WTC11 (cell line): ENCODE measurements around the gene RPTOR. TPM values are rescaled to one million over a fixed set of nuclear protein-coding genes. Genes with fewer than 3 reads are reported as not detected.

Experiments
- ATAC-seq: fragments of 200-7000 bp; cut with Tn5 transposase; 2 replicates; pipeline ENCODE4 v1.10.0; 2021; ENCODE audit warnings: mild to moderate bottlenecking, moderate library complexity
- CTCF ChIA-PET: fragments of 300-600 bp; sonication (Branson Sonifier 250); formaldehyde crosslinking; loops from one replicate; lab custom pipeline; 2021; ENCODE audit warnings: antibody characterized with exemption; lab: Charles Lee
- POLR2A ChIA-PET: fragments of 350-600 bp; sonication (Branson Sonifier 250); formaldehyde crosslinking; loops from one replicate; lab custom pipeline; 2021; ENCODE audit warnings: antibody characterized with exemption; lab: Charles Lee
- DNase-seq: peaks from one replicate; pipeline ENCODE4 v3.0.0; 2021; ENCODE audit warnings: low spot score
- H3K27ac Mint-ChIP-seq: 2 replicates; pipeline ENCODE4 v1.8.0; 2021; ENCODE audit warnings: mixed read lengths
- H3K27me3 Mint-ChIP-seq: 2 replicates; pipeline ENCODE4 v1.8.0; 2021; ENCODE audit warnings: low read depth, mild to moderate bottlenecking, moderate library complexity, mixed read lengths
- H3K36me3 Mint-ChIP-seq: 2 replicates; pipeline ENCODE4 v1.8.0; 2021; ENCODE audit warnings: mixed read lengths
- H3K4me1 Mint-ChIP-seq: 2 replicates; pipeline ENCODE4 v1.8.0; 2022; ENCODE audit warnings: mixed read lengths
- H3K4me3 Mint-ChIP-seq: 2 replicates; pipeline ENCODE4 v1.8.0; 2021; ENCODE audit warnings: mild to moderate bottlenecking, moderate library complexity, mixed read lengths
- H3K9me3 Mint-ChIP-seq: 2 replicates; pipeline ENCODE4 v1.8.0; 2021; ENCODE audit warnings: mixed read lengths
- CBFB ChIP-seq: sonication (generic); formaldehyde crosslinking; IDR thresholded peaks from 2 replicates; pipeline ENCODE4 v1.8.1; 2022; ENCODE audit warnings: mild to moderate bottlenecking, low read depth, missing genetic modification reagents
- ELF4 ChIP-seq: sonication (generic); formaldehyde crosslinking; IDR thresholded peaks from 2 replicates; pipeline ENCODE4 v1.8.1; 2022; ENCODE audit warnings: low read depth, mild to moderate bottlenecking, moderate library complexity, missing genetic modification reagents
- ETV6 ChIP-seq: sonication (generic); formaldehyde crosslinking; IDR thresholded peaks from 2 replicates; pipeline ENCODE4 v1.8.1; 2022; ENCODE audit warnings: mild to moderate bottlenecking, missing genetic modification reagents
- FOXJ3 ChIP-seq: sonication (generic); formaldehyde crosslinking; IDR thresholded peaks from 2 replicates; pipeline ENCODE4 v1.9.0; 2021; ENCODE audit warnings: missing genetic modification reagents, mild to moderate bottlenecking, borderline replicate concordance
- GRHL2 ChIP-seq: fragments of 250-450 bp; sonication (Bioruptor Pico); IDR thresholded peaks from 2 replicates; pipeline ENCODE4 v1.8.0; 2022; ENCODE audit warnings: mild to moderate bottlenecking, moderate library complexity; ENCODE audit not compliant: insufficient replicate concordance, severe bottlenecking
- HMGA2 ChIP-seq: fragments of 250-450 bp; sonication (Bioruptor Pico); IDR thresholded peaks from 2 replicates; pipeline ENCODE4 v1.4.0; 2021; ENCODE audit warnings: mild to moderate bottlenecking, moderate library complexity
- JUN ChIP-seq: sonication (generic); formaldehyde crosslinking; IDR thresholded peaks from 2 replicates; pipeline ENCODE4 v1.8.0; 2023; ENCODE audit warnings: mild to moderate bottlenecking, missing genetic modification reagents
- PRRX2 ChIP-seq: fragments of 250-450 bp; sonication (Bioruptor Pico); IDR thresholded peaks from 2 replicates; pipeline ENCODE4 v1.8.0; 2021; ENCODE audit warnings: mild to moderate bottlenecking
- ZNF219 ChIP-seq: sonication (generic); formaldehyde crosslinking; IDR thresholded peaks from 2 replicates; pipeline ENCODE4 v1.8.0; 2023; ENCODE audit warnings: missing genetic modification reagents, mild to moderate bottlenecking, borderline replicate concordance
- ZNF232 ChIP-seq: sonication (generic); formaldehyde crosslinking; IDR thresholded peaks from 2 replicates; pipeline ENCODE4 v1.8.0; 2022; ENCODE audit warnings: mild to moderate bottlenecking, missing genetic modification reagents
- ZNF423 ChIP-seq: fragments of 250-450 bp; sonication (Bioruptor Pico); IDR thresholded peaks from 2 replicates; pipeline ENCODE4 v2.1.2; 2022; ENCODE audit warnings: mild to moderate bottlenecking, moderate library complexity
- ZNF671 ChIP-seq: fragments of 250-450 bp; sonication (Bioruptor Pico); IDR thresholded peaks from 2 replicates; pipeline ENCODE4 v1.8.0; 2021; ENCODE audit warnings: mild to moderate bottlenecking
- total RNA-seq: library from RNA; stranded (reverse); gene quantifications from 3 replicates; pipeline ENCODE4 v1.2.3, GENCODE V29; 2021
- TF ChIP-seq, protein P1 (sequence below): sonication (generic); formaldehyde crosslinking; conservative IDR thresholded peaks from 2 replicates; pipeline ENCODE4 v1.8.1; 2023; ENCODE audit warnings: mild to moderate bottlenecking, low read depth, missing genetic modification reagents, moderate library complexity
- TF ChIP-seq, protein P2 (sequence below): sonication (generic); formaldehyde crosslinking; IDR thresholded peaks from 2 replicates; pipeline ENCODE4 v1.8.0; 2022; ENCODE audit warnings: mild to moderate bottlenecking, missing genetic modification reagents
- TF ChIP-seq, protein P3 (sequence below): fragments of 250-450 bp; sonication (Bioruptor Pico); IDR thresholded peaks from 2 replicates; pipeline ENCODE4 v1.9.0; 2021; ENCODE audit warnings: mild to moderate bottlenecking
- TF ChIP-seq, protein P4 (sequence below): sonication (generic); formaldehyde crosslinking; IDR thresholded peaks from 2 replicates; pipeline ENCODE4 v1.8.1; 2022; ENCODE audit warnings: mild to moderate bottlenecking, missing genetic modification reagents, moderate library complexity, borderline replicate concordance
- TF ChIP-seq, protein P5 (sequence below): sonication (generic); formaldehyde crosslinking; IDR thresholded peaks from 2 replicates; pipeline ENCODE4 v1.8.1; 2023; ENCODE audit warnings: mild to moderate bottlenecking, missing genetic modification reagents, borderline replicate concordance
- TF ChIP-seq, protein P6 (sequence below): sonication (generic); formaldehyde crosslinking; IDR thresholded peaks from 2 replicates; pipeline ENCODE4 v1.8.1; 2023; ENCODE audit warnings: mild to moderate bottlenecking, missing genetic modification reagents
- TF ChIP-seq, protein P7 (sequence below): sonication (generic); formaldehyde crosslinking; conservative IDR thresholded peaks from 2 replicates; pipeline ENCODE4 v1.8.1; 2022; ENCODE audit warnings: mild to moderate bottlenecking, missing genetic modification reagents
- TF ChIP-seq, protein P8 (sequence below): sonication (generic); formaldehyde crosslinking; IDR thresholded peaks from 2 replicates; pipeline ENCODE4 v1.8.1; 2022; ENCODE audit warnings: low read depth, mild to moderate bottlenecking, moderate library complexity, missing genetic modification reagents, borderline replicate concordance
- TF ChIP-seq, protein P9 (sequence below): sonication (generic); formaldehyde crosslinking; IDR thresholded peaks from 2 replicates; pipeline ENCODE4 v1.8.1; 2023; ENCODE audit warnings: mild to moderate bottlenecking, missing genetic modification reagents, moderate library complexity

The RPTOR gene
- total RNA-seq, 1 experiment from 2014 or later: 41.0 TPM

DNA sequence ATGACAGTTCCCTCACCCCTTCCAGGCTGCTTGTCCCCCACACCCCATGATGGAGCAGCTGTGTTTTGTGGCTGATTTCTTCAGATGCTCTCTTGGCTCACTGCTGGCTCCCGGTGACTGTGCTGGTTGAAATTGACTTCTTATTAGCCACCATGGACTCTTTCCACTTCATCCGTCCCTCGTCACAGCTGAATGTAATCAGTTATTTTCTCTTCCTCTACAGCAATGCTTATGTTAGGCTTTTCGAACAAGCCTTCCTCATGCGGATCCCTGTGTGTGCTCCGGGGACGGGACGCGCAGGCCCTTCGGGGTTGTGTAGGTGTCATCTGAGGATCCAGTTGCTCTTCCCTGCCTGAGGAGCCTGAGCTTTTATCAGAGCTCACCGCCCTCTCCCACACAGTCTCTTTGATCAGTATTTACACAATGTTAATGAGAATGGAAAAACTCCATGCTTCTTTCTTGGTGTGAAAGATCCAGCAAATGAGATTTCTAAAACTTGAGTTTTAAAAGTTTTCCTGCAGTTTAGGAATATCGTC is 87.5 kb downstream of the RPTOR start (continued):
- TF ChIP-seq, protein P1, sequence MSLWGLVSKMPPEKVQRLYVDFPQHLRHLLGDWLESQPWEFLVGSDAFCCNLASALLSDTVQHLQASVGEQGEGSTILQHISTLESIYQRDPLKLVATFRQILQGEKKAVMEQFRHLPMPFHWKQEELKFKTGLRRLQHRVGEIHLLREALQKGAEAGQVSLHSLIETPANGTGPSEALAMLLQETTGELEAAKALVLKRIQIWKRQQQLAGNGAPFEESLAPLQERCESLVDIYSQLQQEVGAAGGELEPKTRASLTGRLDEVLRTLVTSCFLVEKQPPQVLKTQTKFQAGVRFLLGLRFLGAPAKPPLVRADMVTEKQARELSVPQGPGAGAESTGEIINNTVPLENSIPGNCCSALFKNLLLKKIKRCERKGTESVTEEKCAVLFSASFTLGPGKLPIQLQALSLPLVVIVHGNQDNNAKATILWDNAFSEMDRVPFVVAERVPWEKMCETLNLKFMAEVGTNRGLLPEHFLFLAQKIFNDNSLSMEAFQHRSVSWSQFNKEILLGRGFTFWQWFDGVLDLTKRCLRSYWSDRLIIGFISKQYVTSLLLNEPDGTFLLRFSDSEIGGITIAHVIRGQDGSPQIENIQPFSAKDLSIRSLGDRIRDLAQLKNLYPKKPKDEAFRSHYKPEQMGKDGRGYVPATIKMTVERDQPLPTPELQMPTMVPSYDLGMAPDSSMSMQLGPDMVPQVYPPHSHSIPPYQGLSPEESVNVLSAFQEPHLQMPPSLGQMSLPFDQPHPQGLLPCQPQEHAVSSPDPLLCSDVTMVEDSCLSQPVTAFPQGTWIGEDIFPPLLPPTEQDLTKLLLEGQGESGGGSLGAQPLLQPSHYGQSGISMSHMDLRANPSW (CRISPR knock-in tag): no peak
- TF ChIP-seq, protein P2, sequence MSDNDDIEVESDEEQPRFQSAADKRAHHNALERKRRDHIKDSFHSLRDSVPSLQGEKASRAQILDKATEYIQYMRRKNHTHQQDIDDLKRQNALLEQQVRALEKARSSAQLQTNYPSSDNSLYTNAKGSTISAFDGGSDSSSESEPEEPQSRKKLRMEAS (CRISPR knock-in tag): no peak

DNA sequence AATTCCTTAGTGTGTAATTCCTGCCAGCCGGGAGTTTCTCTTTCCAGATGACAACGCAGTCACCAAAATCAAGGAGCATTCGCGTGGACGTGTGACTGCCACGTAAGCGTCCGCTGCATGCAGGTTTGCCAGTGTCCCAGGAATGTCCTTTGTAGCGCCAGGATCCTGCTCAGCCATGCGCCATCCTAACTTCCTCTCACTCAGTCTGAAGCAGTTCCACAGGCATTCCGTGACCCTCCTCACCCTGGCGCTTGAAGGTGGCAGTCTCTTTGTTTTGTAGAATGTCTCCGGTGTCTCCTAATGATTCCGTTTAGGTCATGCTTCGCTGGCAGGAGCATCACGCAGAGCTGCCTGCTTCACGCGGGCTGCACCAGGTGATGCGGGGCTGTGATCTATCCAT is 88.6 kb downstream of the RPTOR start:
- DNase-seq (no peak), ATAC-seq (no peak)
- TF ChIP-seq GRHL2 (CRISPR knock-in tag): no peak
- TF ChIP-seq CBFB: no peak
- TF ChIP-seq, protein P3, sequence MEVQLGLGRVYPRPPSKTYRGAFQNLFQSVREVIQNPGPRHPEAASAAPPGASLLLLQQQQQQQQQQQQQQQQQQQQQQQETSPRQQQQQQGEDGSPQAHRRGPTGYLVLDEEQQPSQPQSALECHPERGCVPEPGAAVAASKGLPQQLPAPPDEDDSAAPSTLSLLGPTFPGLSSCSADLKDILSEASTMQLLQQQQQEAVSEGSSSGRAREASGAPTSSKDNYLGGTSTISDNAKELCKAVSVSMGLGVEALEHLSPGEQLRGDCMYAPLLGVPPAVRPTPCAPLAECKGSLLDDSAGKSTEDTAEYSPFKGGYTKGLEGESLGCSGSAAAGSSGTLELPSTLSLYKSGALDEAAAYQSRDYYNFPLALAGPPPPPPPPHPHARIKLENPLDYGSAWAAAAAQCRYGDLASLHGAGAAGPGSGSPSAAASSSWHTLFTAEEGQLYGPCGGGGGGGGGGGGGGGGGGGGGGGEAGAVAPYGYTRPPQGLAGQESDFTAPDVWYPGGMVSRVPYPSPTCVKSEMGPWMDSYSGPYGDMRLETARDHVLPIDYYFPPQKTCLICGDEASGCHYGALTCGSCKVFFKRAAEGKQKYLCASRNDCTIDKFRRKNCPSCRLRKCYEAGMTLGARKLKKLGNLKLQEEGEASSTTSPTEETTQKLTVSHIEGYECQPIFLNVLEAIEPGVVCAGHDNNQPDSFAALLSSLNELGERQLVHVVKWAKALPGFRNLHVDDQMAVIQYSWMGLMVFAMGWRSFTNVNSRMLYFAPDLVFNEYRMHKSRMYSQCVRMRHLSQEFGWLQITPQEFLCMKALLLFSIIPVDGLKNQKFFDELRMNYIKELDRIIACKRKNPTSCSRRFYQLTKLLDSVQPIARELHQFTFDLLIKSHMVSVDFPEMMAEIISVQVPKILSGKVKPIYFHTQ (CRISPR knock-in tag): no peak
- TF ChIP-seq, protein P4, sequence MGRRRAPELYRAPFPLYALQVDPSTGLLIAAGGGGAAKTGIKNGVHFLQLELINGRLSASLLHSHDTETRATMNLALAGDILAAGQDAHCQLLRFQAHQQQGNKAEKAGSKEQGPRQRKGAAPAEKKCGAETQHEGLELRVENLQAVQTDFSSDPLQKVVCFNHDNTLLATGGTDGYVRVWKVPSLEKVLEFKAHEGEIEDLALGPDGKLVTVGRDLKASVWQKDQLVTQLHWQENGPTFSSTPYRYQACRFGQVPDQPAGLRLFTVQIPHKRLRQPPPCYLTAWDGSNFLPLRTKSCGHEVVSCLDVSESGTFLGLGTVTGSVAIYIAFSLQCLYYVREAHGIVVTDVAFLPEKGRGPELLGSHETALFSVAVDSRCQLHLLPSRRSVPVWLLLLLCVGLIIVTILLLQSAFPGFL (CRISPR knock-in tag): no peak
- TF ChIP-seq ZNF232 (CRISPR knock-in tag): no peak
- TF ChIP-seq, protein P5, sequence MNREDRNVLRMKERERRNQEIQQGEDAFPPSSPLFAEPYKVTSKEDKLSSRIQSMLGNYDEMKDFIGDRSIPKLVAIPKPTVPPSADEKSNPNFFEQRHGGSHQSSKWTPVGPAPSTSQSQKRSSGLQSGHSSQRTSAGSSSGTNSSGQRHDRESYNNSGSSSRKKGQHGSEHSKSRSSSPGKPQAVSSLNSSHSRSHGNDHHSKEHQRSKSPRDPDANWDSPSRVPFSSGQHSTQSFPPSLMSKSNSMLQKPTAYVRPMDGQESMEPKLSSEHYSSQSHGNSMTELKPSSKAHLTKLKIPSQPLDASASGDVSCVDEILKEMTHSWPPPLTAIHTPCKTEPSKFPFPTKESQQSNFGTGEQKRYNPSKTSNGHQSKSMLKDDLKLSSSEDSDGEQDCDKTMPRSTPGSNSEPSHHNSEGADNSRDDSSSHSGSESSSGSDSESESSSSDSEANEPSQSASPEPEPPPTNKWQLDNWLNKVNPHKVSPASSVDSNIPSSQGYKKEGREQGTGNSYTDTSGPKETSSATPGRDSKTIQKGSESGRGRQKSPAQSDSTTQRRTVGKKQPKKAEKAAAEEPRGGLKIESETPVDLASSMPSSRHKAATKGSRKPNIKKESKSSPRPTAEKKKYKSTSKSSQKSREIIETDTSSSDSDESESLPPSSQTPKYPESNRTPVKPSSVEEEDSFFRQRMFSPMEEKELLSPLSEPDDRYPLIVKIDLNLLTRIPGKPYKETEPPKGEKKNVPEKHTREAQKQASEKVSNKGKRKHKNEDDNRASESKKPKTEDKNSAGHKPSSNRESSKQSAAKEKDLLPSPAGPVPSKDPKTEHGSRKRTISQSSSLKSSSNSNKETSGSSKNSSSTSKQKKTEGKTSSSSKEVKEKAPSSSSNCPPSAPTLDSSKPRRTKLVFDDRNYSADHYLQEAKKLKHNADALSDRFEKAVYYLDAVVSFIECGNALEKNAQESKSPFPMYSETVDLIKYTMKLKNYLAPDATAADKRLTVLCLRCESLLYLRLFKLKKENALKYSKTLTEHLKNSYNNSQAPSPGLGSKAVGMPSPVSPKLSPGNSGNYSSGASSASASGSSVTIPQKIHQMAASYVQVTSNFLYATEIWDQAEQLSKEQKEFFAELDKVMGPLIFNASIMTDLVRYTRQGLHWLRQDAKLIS: no peak
- no peak for TF ChIP-seq ZNF671 (CRISPR knock-in tag)
- TF ChIP-seq HMGA2: no peak
- TF ChIP-seq ELF4: no peak
- TF ChIP-seq, protein P6, sequence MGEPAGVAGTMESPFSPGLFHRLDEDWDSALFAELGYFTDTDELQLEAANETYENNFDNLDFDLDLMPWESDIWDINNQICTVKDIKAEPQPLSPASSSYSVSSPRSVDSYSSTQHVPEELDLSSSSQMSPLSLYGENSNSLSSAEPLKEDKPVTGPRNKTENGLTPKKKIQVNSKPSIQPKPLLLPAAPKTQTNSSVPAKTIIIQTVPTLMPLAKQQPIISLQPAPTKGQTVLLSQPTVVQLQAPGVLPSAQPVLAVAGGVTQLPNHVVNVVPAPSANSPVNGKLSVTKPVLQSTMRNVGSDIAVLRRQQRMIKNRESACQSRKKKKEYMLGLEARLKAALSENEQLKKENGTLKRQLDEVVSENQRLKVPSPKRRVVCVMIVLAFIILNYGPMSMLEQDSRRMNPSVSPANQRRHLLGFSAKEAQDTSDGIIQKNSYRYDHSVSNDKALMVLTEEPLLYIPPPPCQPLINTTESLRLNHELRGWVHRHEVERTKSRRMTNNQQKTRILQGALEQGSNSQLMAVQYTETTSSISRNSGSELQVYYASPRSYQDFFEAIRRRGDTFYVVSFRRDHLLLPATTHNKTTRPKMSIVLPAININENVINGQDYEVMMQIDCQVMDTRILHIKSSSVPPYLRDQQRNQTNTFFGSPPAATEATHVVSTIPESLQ (CRISPR knock-in tag): no peak
- TF ChIP-seq JUN (CRISPR knock-in tag): no peak
- TF ChIP-seq ZNF423 (CRISPR knock-in tag): no peak
- no peak for TF ChIP-seq FOXJ3 (CRISPR knock-in tag)
- no peak for TF ChIP-seq ZNF219
- TF ChIP-seq PRRX2 (CRISPR knock-in tag): no peak
- TF ChIP-seq, protein P7, sequence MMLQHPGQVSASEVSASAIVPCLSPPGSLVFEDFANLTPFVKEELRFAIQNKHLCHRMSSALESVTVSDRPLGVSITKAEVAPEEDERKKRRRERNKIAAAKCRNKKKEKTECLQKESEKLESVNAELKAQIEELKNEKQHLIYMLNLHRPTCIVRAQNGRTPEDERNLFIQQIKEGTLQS (CRISPR knock-in tag): no peak
- TF ChIP-seq ETV6 (CRISPR knock-in tag): no peak
- TF ChIP-seq, protein P8, sequence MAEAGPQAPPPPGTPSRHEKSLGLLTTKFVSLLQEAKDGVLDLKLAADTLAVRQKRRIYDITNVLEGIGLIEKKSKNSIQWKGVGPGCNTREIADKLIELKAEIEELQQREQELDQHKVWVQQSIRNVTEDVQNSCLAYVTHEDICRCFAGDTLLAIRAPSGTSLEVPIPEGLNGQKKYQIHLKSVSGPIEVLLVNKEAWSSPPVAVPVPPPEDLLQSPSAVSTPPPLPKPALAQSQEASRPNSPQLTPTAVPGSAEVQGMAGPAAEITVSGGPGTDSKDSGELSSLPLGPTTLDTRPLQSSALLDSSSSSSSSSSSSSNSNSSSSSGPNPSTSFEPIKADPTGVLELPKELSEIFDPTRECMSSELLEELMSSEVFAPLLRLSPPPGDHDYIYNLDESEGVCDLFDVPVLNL (CRISPR knock-in tag): no peak
- TF ChIP-seq, protein P9, sequence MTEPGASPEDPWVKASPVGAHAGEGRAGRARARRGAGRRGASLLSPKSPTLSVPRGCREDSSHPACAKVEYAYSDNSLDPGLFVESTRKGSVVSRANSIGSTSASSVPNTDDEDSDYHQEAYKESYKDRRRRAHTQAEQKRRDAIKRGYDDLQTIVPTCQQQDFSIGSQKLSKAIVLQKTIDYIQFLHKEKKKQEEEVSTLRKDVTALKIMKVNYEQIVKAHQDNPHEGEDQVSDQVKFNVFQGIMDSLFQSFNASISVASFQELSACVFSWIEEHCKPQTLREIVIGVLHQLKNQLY (CRISPR knock-in tag): no peak
- Mint-ChIP-seq H3K9me3 (no peaks in the 10 kb centered on the region), H3K4me1 (peaks cover 17% of the 10 kb centered on the region), H3K27me3 (no peaks in the 10 kb centered on the region), H3K36me3 (no peaks in the 10 kb centered on the region), H3K27ac (peak overlapping the region; percentile 60), H3K4me3 (no peak overlapping the region)
- ChIA-PET POLR2A (no interaction called here), CTCF (interaction anchor here (2.3 to 2.7 kb wide), 2 partner anchors 17 to 266 kb away, joined by 7 to 13 read pairs; no protein-coding TSS in a partner anchor)
